Spleen (tissue), 7 donors: Measurements from ENCODE around the gene ANKS1B.

Experiments used
- POLR2AphosphoS5 ChIP-seq, 3 donors: sonication (generic); formaldehyde crosslinking; IDR thresholded peaks; one replicate each; pipeline ENCODE4 v1.5.1; 2017; ENCODE audit warnings: antibody characterized with exemption in 3 of 3
- TF ChIP-seq, protein P1 (sequence below), 11 experiments: fragments of 200-600 bp in 7 of 11; fragments of 450-650 bp in 4 of 11; sonication (generic) in 4 of 11; IDR thresholded peaks in 8 of 11; conservative IDR thresholded peaks in 3 of 11; 1 replicate in 7 of 11; 2 replicates in 4 of 11; pipeline versions ENCODE4 v1.4.0 to v1.8.0; 2016 to 2021; ENCODE audit warnings: antibody characterized with exemption in 11 of 11, inconsistent platforms in 4 of 11, mild to moderate bottlenecking in 1 of 11
- donor health status: DM: no; HTN: no; CAD: no; lungs with moderate emphysema.
- donor health status: DM: no; HTN: no; CAD: no.
- donor health status: DM: no; HTN: no; CAD: no.

DNA sequence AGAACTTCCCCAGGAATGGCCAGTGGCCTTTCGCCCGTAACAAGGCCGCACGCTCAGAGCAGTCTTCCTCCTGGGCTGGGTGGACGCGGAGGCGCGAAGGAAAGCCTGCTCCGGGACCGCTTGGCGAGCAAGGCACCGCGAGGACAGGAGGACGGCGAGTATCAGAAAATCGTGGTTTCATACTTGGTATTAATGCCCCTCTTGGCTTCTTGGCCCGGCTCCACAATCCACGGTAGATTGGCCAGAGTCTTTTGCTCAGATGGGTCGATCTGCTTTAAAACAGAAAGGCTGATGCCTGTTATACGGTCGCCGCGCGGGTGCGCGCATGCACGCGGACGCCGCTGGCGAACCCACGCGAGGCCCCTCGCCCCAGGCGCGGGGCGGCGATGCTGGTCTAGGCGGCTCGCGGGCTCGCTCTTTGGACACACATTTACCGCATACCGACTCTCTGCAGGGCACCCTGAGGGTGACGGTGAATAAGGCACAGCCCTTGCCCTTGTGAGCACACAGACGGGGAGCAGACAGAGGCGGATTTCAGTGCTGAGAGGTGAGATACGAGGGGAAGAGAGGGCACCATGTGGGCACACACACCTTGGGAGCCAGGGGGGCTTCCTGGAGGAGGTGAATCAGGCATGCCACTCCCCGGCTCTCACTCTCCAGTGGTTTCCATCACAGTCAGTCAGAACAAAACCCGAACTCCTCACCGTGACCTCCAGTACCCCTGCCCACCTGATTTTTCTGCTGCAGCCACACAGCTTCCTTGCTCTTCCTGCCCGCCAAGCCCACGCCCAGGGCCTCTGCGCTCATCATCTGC is 1239.0 kb downstream of the ANKS1B start:
- TF ChIP-seq, protein P1, sequence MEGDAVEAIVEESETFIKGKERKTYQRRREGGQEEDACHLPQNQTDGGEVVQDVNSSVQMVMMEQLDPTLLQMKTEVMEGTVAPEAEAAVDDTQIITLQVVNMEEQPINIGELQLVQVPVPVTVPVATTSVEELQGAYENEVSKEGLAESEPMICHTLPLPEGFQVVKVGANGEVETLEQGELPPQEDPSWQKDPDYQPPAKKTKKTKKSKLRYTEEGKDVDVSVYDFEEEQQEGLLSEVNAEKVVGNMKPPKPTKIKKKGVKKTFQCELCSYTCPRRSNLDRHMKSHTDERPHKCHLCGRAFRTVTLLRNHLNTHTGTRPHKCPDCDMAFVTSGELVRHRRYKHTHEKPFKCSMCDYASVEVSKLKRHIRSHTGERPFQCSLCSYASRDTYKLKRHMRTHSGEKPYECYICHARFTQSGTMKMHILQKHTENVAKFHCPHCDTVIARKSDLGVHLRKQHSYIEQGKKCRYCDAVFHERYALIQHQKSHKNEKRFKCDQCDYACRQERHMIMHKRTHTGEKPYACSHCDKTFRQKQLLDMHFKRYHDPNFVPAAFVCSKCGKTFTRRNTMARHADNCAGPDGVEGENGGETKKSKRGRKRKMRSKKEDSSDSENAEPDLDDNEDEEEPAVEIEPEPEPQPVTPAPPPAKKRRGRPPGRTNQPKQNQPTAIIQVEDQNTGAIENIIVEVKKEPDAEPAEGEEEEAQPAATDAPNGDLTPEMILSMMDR (IDR thresholded peaks at IDR 0.05 in 8 of 11, conservative IDR thresholded peaks at IDR 0.05 in 3 of 11), result no peak
- peak in 1 of 3 donors; percentile 11 for TF ChIP-seq POLR2AphosphoS5 (IDR thresholded peaks at IDR 0.05)
